ENCODE results near the gene CD300LF.

CD300LF gene

GRCh38 chr17:74644419-74644818, 68.3 kb downstream of the CD300LF start:
- no peak for DNase-seq (ENCODE audit: low read depth in 3 of 3)
